GM12878 (cell line): ENCODE measurements around the gene RPL27A. TPM values are rescaled to one million over a fixed set of nuclear protein-coding genes. Genes with fewer than 3 reads are reported as not detected.

ENCODE experiments used
- ATAC-seq: fragments of 200-7000 bp; cut with Tn5 transposase; 3 replicates; pipeline ENCODE4 v1.9.1; 2020; ENCODE audit warnings: mild to moderate bottlenecking, moderate library complexity
- BruUV-seq: library from RNA; stranded (reverse); fragments of 400-500 nt; replicated peaks from 2 replicates; lab custom pipeline; 2021; lab: Mats Ljungman, UMichigan
- CTCF ChIA-PET: fragments of 300-600 bp; sonication (Branson Sonifier 250); formaldehyde crosslinking; extraction: SDS; loops from one replicate; lab custom pipeline; 2021; ENCODE audit warnings: inconsistent platforms; lab: Yijun Ruan, JAX
- POLR2A ChIA-PET: fragments of 350-600 bp; formaldehyde crosslinking; extraction: SDS; loops from one replicate; lab custom pipeline; 2021; ENCODE audit warnings: inconsistent platforms; lab: Charles Lee
- RAD21 ChIA-PET: fragments of 300-600 bp; sonication (Branson Sonifier 250); formaldehyde crosslinking; loops from one replicate; lab custom pipeline; 2023; ENCODE audit warnings: antibody characterized with exemption; ENCODE audit not compliant: unreplicated experiment; lab: Charles Lee
- SMC1A ChIA-PET: fragments of 300-600 bp; sonication (Branson Sonifier 250); formaldehyde crosslinking; loops from one replicate; lab custom pipeline; 2023; ENCODE audit not compliant: unreplicated experiment, uncharacterized antibody; lab: Charles Lee
- DNase-seq: peaks from one replicate; pipeline ENCODE4 v3.0.0-alpha.2; 2011; ENCODE audit warnings: low read depth, low spot score
- FAIRE-seq: peaks from 3 replicates; lab custom pipeline; 2011; peaks lifted over from hg19 to GRCh38; lab: Jason Lieb, UNC
- H2AFZ ChIP-seq: 2 replicates; pipeline ENCODE4 v1.6.0; 2011; ENCODE audit warnings: low read depth, low read length, control low read depth; ENCODE audit not compliant: control insufficient read depth
- H3K27ac ChIP-seq: 2 replicates; pipeline ENCODE4 v1.5.1; 2011; ENCODE audit warnings: control low read depth; ENCODE audit not compliant: control insufficient read depth, insufficient read depth
- H3K27me3 ChIP-seq, 2 experiments: replicated peaks in 1 of 2; 2 replicates each; pipeline versions ENCODE4 v1.6.0 to v1.6.1; 2011; ENCODE audit warnings: low read length in 1 of 2; ENCODE audit not compliant: control insufficient read depth in 2 of 2, insufficient read depth in 2 of 2
- H3K36me3 ChIP-seq, 2 experiments: 2 replicates each; pipeline ENCODE4 v1.5.1; 2011; ENCODE audit warnings: low read length in 1 of 2; ENCODE audit not compliant: control insufficient read depth in 2 of 2, insufficient read depth in 2 of 2
- H3K4me1 ChIP-seq: 2 replicates; pipeline ENCODE4 v1.6.1; 2011; ENCODE audit warnings: mild to moderate bottlenecking, low read length, moderate library complexity, mixed read lengths; ENCODE audit not compliant: control insufficient read depth, insufficient read depth
- H3K4me2 ChIP-seq: 2 replicates; pipeline ENCODE4 v1.6.0; 2011; ENCODE audit warnings: control low read depth; ENCODE audit not compliant: control insufficient read depth, insufficient read depth
- H3K4me3 ChIP-seq: fragments of 200-600 bp; sonication (generic); 2 replicates; pipeline ENCODE4 v1.5.1; 2016
- H3K79me2 ChIP-seq: 2 replicates; pipeline ENCODE4 v1.6.0; 2011; ENCODE audit warnings: low read length; ENCODE audit not compliant: control insufficient read depth, insufficient read depth
- H3K9ac ChIP-seq: 2 replicates; pipeline ENCODE4 v1.8.0; 2011; ENCODE audit warnings: low read length, control low read depth, mixed read lengths; ENCODE audit not compliant: control insufficient read depth, insufficient read depth
- H3K9me3 ChIP-seq: replicated peaks from 3 replicates; pipeline ENCODE4 v1.5.1; 2011; ENCODE audit warnings: mild to moderate bottlenecking, low read length; ENCODE audit not compliant: control insufficient read depth, insufficient read depth
- H4K20me1 ChIP-seq: 2 replicates; pipeline ENCODE4 v1.6.0; 2011; ENCODE audit not compliant: control insufficient read depth, insufficient read depth
- BACH1 ChIP-seq: fragments of 450-650 bp; IDR thresholded peaks from 2 replicates; pipeline ENCODE4 v1.6.1; 2017; ENCODE audit warnings: mild to moderate bottlenecking, borderline replicate concordance
- CUX1 ChIP-seq: IDR thresholded peaks from 2 replicates; pipeline ENCODE4 v1.6.1; 2012; ENCODE audit warnings: improper control_type of control experiment, low read depth, low read length; ENCODE audit not compliant: insufficient replicate concordance
- LARP7 ChIP-seq: fragments of 450-650 bp; IDR thresholded peaks from 2 replicates; pipeline ENCODE4 v1.6.1; 2017; ENCODE audit warnings: mild to moderate bottlenecking
- MYC ChIP-seq: IDR thresholded peaks from 2 replicates; pipeline ENCODE4 v1.6.1; 2011; ENCODE audit warnings: mild to moderate bottlenecking, low read length, moderate library complexity, inconsistent platforms; ENCODE audit not compliant: insufficient read depth, insufficient replicate concordance, insufficient read length, severe bottlenecking
- POU2F2 ChIP-seq: IDR thresholded peaks from 3 replicates; pipeline ENCODE4 v1.6.1; 2011; ENCODE audit warnings: low read depth, mild to moderate bottlenecking, low read length, borderline replicate concordance
- RBBP5 ChIP-seq: fragments of 200-600 bp; sonication (generic); conservative IDR thresholded peaks from 2 replicates; pipeline ENCODE4 v1.6.1; 2016
- RCOR1 ChIP-seq: conservative IDR thresholded peaks from 2 replicates; pipeline ENCODE4 v1.6.1; 2012; ENCODE audit warnings: low read depth, low read length, improper control_type of control experiment
- SRF ChIP-seq, 2 experiments: IDR thresholded peaks; 2 replicates each; pipeline ENCODE4 v1.6.1; 2011; ENCODE audit warnings: low read depth in 2 of 2, low read length in 2 of 2, mild to moderate bottlenecking in 1 of 2, moderate library complexity in 1 of 2
- TARDBP ChIP-seq: IDR thresholded peaks from 2 replicates; pipeline ENCODE4 v1.6.1; 2016; ENCODE audit warnings: borderline replicate concordance
- TCF3 ChIP-seq: IDR thresholded peaks from 2 replicates; pipeline ENCODE4 v1.6.1; 2012; ENCODE audit warnings: low read depth, mild to moderate bottlenecking, low read length, borderline replicate concordance; ENCODE audit not compliant: insufficient read depth
- ZNF384 ChIP-seq: IDR thresholded peaks from 2 replicates; pipeline ENCODE4 v1.6.1; 2012; ENCODE audit warnings: low read depth, mild to moderate bottlenecking, low read length, improper control_type of control experiment, borderline replicate concordance
- WGBS: methylation state at CpG from one replicate; pipeline ENCODE4 v1.1.6; 2016; ENCODE audit warnings: low lambda C conversion rate; ENCODE audit not compliant: insufficient replicate concordance, insufficient coverage; ENCODE audit errors: missing lambda C conversion rate; 5-methylcytosine and 5-hydroxymethylcytosine counted together
- in situ Hi-C: fragments of 300-500 bp; cut with MboI; formaldehyde crosslinking; loops from 9 replicates; pipeline ENCODE4 v1.14.3; 2018; ENCODE audit warnings: mixed read lengths
- intact Hi-C: fragments of 100-400 bp; cut with micrococcal nuclease; formaldehyde crosslinking; loops from one replicate; pipeline ENCODE4 v1.14.2; 2022; ENCODE audit not compliant: unreplicated experiment
- polyA plus RNA-seq, 11 experiments: library from polyadenylated mRNA; depleted of rRNA in 4 of 11; unstranded in 6 of 11; stranded (reverse) in 5 of 11; fragments of >200 nt; fragmentation: Nextera tagmentation in 4 of 11; fragmentation: Illumina TruSeq in 1 of 11; extraction: Ambion mirVana in 4 of 11; extraction: Trizol in 1 of 11; gene quantifications; 1 replicate in 1 of 11; 2 replicates in 10 of 11; pipeline versions ENCODE4 v1.2.1 to v1.2.3, GENCODE V29; 2011 to 2016; ENCODE audit warnings: inconsistent platforms in 2 of 11, missing spikeins in 2 of 11, low read depth in 1 of 11
- total RNA-seq, 4 experiments: library from RNA; depleted of rRNA in 3 of 4; stranded (reverse); fragments of >200 nt in 3 of 4; fragmentation: Illumina TruSeq in 1 of 4; extraction: Trizol in 1 of 4; gene quantifications; 2 replicates each; pipeline versions ENCODE4 v1.2.1 to v1.2.3, GENCODE V29; 2013 to 2021
- TF ChIP-seq, protein P1 (sequence below): fragments of 450-650 bp; formaldehyde crosslinking; IDR thresholded peaks from 2 replicates; pipeline ENCODE4 v1.4.0; 2020; ENCODE audit warnings: mild to moderate bottlenecking, moderate library complexity
- TF ChIP-seq, protein P2 (sequence below): fragments of 450-650 bp; IDR thresholded peaks from 2 replicates; pipeline ENCODE4 v1.6.1; 2017; ENCODE audit warnings: mild to moderate bottlenecking, low read depth, inconsistent platforms; ENCODE audit not compliant: poor library complexity, severe bottlenecking

The RPL27A gene
- total and polyA plus RNA-seq, 10 of the 15 experiments (the other 5 are each of a cell fraction or from before 2014, with no cell fraction given): 978 to 4,776 (median 1,959) TPM

- SMC1A ChIA-PET: no interaction called here
- H3K4me2 ChIP-seq: no peak overlapping the region
- no peaks in the 10 kb centered on the region for H4K20me1 ChIP-seq
- no peak overlapping the region for H3K27ac ChIP-seq
- CTCF ChIA-PET: interaction anchor here (0.6 to 2.0 kb wide), 2 partner anchors 12 to 400 kb away, joined by 3 to 4 read pairs; no protein-coding TSS in a partner anchor
- H2AFZ ChIP-seq: no peak overlapping the region
- peaks cover 6% of the 10 kb centered on the region for H3K4me1 ChIP-seq
- BruUV-seq: no TSS peak
- no peaks in the 10 kb centered on the region for H3K9me3 ChIP-seq
- RAD21 ChIA-PET: no interaction called here
- no peaks in the 10 kb centered on the region for H3K27me3 ChIP-seq
- WGBS: 69% methylated on average over 4 of the region's 4 CpGs
- FAIRE-seq: no peak
- no peak for ATAC-seq
- DNase-seq: no peak
- no peaks in the 10 kb centered on the region for H3K79me2 ChIP-seq
- H3K9ac ChIP-seq: no peak overlapping the region
- intact Hi-C loops: no loop called here
- no peak overlapping the region for H3K4me3 ChIP-seq
- in situ Hi-C loops: no loop called here
- no peaks in the 10 kb centered on the region for H3K36me3 ChIP-seq
- POLR2A ChIA-PET: interaction anchor here (0.5 to 0.6 kb wide), 2 partner anchors 193 to 230 kb away, joined by 3 to 6 read pairs; no protein-coding TSS in a partner anchor
- TF ChIP-seq, protein P1, sequence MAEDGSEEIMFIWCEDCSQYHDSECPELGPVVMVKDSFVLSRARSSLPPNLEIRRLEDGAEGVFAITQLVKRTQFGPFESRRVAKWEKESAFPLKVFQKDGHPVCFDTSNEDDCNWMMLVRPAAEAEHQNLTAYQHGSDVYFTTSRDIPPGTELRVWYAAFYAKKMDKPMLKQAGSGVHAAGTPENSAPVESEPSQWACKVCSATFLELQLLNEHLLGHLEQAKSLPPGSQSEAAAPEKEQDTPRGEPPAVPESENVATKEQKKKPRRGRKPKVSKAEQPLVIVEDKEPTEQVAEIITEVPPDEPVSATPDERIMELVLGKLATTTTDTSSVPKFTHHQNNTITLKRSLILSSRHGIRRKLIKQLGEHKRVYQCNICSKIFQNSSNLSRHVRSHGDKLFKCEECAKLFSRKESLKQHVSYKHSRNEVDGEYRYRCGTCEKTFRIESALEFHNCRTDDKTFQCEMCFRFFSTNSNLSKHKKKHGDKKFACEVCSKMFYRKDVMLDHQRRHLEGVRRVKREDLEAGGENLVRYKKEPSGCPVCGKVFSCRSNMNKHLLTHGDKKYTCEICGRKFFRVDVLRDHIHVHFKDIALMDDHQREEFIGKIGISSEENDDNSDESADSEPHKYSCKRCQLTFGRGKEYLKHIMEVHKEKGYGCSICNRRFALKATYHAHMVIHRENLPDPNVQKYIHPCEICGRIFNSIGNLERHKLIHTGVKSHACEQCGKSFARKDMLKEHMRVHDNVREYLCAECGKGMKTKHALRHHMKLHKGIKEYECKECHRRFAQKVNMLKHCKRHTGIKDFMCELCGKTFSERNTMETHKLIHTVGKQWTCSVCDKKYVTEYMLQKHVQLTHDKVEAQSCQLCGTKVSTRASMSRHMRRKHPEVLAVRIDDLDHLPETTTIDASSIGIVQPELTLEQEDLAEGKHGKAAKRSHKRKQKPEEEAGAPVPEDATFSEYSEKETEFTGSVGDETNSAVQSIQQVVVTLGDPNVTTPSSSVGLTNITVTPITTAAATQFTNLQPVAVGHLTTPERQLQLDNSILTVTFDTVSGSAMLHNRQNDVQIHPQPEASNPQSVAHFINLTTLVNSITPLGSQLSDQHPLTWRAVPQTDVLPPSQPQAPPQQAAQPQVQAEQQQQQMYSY (CRISPR knock-in tag): no peak
- TF ChIP-seq, protein P2, sequence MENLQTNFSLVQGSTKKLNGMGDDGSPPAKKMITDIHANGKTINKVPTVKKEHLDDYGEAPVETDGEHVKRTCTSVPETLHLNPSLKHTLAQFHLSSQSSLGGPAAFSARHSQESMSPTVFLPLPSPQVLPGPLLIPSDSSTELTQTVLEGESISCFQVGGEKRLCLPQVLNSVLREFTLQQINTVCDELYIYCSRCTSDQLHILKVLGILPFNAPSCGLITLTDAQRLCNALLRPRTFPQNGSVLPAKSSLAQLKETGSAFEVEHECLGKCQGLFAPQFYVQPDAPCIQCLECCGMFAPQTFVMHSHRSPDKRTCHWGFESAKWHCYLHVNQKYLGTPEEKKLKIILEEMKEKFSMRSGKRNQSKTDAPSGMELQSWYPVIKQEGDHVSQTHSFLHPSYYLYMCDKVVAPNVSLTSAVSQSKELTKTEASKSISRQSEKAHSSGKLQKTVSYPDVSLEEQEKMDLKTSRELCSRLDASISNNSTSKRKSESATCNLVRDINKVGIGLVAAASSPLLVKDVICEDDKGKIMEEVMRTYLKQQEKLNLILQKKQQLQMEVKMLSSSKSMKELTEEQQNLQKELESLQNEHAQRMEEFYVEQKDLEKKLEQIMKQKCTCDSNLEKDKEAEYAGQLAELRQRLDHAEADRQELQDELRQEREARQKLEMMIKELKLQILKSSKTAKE: no peak
- TF ChIP-seq BACH1: no peak
- TF ChIP-seq TCF3: no peak
- no peak for TF ChIP-seq TARDBP
- TF ChIP-seq POU2F2: no peak
- no peak for TF ChIP-seq ZNF384
- TF ChIP-seq CUX1: no peak
- no peak for TF ChIP-seq RCOR1
- no peak for TF ChIP-seq RBBP5
- no peak for TF ChIP-seq SRF (IDR thresholded peaks at IDR 0.05; ENCODE audit: low read depth in 2 of 2, low read length in 2 of 2)
- no peak for TF ChIP-seq LARP7
- TF ChIP-seq MYC: no peak
These were observed 36.6 kb downstream of the RPL27A start for GRCh38 chr11:8719211-8719649.
